ENCODE results near the gene ARIH2. TPM values are rescaled to one million over a fixed set of nuclear protein-coding genes. Genes with fewer than 3 reads are reported as not detected.

The ARIH2 gene
- total and polyA plus RNA-seq, 2 donors (not counting 3 experiments of a cell fraction or from before 2014, with no cell fraction given) = 59.7 to 85.5 TPM

DNA sequence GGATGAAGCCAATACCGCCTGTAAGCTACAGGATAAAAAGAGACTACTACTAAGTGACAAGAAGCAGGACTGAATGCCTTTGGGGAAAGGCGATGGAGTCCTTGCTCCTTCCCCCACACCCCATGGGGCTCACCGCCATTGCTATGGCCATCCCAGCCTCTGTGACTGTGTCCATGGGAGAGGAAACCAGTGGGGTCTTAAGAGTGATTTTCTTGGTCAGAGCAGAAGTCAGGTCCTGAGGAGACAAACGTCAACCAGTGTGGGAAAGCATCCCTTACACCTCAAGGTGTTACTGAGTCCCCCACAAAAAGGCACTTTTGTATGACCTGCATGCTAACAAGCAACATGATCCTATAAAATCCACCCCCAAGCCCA lies 109.6 kb downstream of the ARIH2 start:
- Histone ChIP-seq H3K9me1 (replicated peaks; ENCODE audit: control insufficient read depth, extremely low read depth, insufficient read depth, low read length) (no peaks in the 10 kb centered on the region), H4K20me1 (replicated peaks; ENCODE audit: control insufficient read depth, extremely low read depth, insufficient read depth, low read length) (no peaks in the 10 kb centered on the region), H3K4me1 (ENCODE audit: control insufficient read depth, extremely low read depth, insufficient read depth, low read length) (peaks cover 11% of the 10 kb centered on the region), H3K4me2 (ENCODE audit: insufficient read depth, low read length) (peak overlapping the region; percentile 56), H2AFZ (ENCODE audit: low read depth, low read length) (no peak overlapping the region), H3K9ac (replicated peaks; ENCODE audit: extremely low read depth, insufficient read depth, low read length) (peak overlapping the region; percentile 68), H3K27me3 (ENCODE audit: control insufficient read depth in 2 of 2, insufficient read depth in 2 of 2, low read length in 2 of 2) (no peaks in the 10 kb centered on the region), H3K4me3 (replicated peaks in 1 of 3; ENCODE audit: insufficient read depth in 1 of 3, low read depth in 1 of 3, low read length in 3 of 3) (peak overlapping the region in 2 of 3 experiments; percentile 44 to 66), H3K27ac (ENCODE audit: insufficient read depth, low read depth, low read length) (no peak overlapping the region), H3K9me3 (replicated peaks; ENCODE audit: control insufficient read depth, insufficient read depth, low read length) (no peaks in the 10 kb centered on the region), H3K79me2 (ENCODE audit: control insufficient read depth, insufficient read depth, low read length) (peaks cover 35% of the 10 kb centered on the region), H3K36me3 (ENCODE audit: control insufficient read depth in 2 of 2, extremely low read depth in 1 of 2, insufficient read depth in 2 of 2, low read length in 2 of 2) (peaks cover 25 to 51% of the 10 kb centered on the region in 2 experiments)
- BruUV-seq (replicated peaks) = no TSS peak
- no peak for TF ChIP-seq FOS (IDR thresholded peaks at IDR 0.05; ENCODE audit: borderline replicate concordance, insufficient read depth, low read length)
- TF ChIP-seq POLR2A (IDR thresholded peaks at IDR 0.05; ENCODE audit: low read depth, low read length) = peak; percentile 22
- TF ChIP-seq GATA2 (IDR thresholded peaks at IDR 0.05; ENCODE audit: insufficient read depth, insufficient read length, low read depth, low read length) = no peak
- TF ChIP-seq EZH2 (IDR thresholded peaks at IDR 0.05; ENCODE audit: borderline replicate concordance, low read depth, low read length, severe bottlenecking) = no peak
- TF ChIP-seq POLR2AphosphoS5 (IDR thresholded peaks at IDR 0.05; ENCODE audit: insufficient read depth, low read depth, low read length) = no peak
- TF ChIP-seq, protein P1, sequence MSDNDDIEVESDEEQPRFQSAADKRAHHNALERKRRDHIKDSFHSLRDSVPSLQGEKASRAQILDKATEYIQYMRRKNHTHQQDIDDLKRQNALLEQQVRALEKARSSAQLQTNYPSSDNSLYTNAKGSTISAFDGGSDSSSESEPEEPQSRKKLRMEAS (IDR thresholded peaks at IDR 0.05; ENCODE audit: insufficient read depth, insufficient read length) = no peak
- TF ChIP-seq, protein P2, sequence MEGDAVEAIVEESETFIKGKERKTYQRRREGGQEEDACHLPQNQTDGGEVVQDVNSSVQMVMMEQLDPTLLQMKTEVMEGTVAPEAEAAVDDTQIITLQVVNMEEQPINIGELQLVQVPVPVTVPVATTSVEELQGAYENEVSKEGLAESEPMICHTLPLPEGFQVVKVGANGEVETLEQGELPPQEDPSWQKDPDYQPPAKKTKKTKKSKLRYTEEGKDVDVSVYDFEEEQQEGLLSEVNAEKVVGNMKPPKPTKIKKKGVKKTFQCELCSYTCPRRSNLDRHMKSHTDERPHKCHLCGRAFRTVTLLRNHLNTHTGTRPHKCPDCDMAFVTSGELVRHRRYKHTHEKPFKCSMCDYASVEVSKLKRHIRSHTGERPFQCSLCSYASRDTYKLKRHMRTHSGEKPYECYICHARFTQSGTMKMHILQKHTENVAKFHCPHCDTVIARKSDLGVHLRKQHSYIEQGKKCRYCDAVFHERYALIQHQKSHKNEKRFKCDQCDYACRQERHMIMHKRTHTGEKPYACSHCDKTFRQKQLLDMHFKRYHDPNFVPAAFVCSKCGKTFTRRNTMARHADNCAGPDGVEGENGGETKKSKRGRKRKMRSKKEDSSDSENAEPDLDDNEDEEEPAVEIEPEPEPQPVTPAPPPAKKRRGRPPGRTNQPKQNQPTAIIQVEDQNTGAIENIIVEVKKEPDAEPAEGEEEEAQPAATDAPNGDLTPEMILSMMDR (IDR thresholded peaks at IDR 0.05; ENCODE audit: extremely low read depth in 1 of 2, insufficient read depth in 1 of 2, low read depth in 1 of 2, low read length in 2 of 2) = no peak
- no peak for TF ChIP-seq JUN (IDR thresholded peaks at IDR 0.05; ENCODE audit: borderline replicate concordance, insufficient read depth, insufficient read length, low read depth)
- no peak for TF ChIP-seq MYC (IDR thresholded peaks at IDR 0.05; ENCODE audit: low read depth, low read length)
- ChIA-PET CTCF (interaction anchor here (2.3 kb wide), 1 partner anchor 40 kb away, joined by 19 read pairs; no protein-coding TSS in a partner anchor), POLR2A (no interaction called here)
- DNase-seq (ENCODE audit: low read depth, low spot score) = no peak
- intact Hi-C loops (cut with micrococcal nuclease) (no loop called here), dilution Hi-C loops (cut with MboI; ENCODE audit: extremely low pct_ligation_motif_present, low sequenced_read_pairs) (no loop called here)
- FAIRE-seq = no peak

All from endothelial cell of umbilical vein (primary cell).